Neural cell (in vitro differentiated cells): ENCODE measurements around the gene ATPAF1. TPM values are rescaled to one million over a fixed set of nuclear protein-coding genes. Genes with fewer than 3 reads are reported as not detected.

ENCODE experiments used
- H2AFZ ChIP-seq: fragments of 200-600, 300-800 bp; sonication (generic), shearing (Covaris generic); 2 replicates; pipeline ENCODE4 v1.6.0; 2014; ENCODE audit warnings: low read depth, mild to moderate bottlenecking, antibody characterized with exemption, low read length, moderate library complexity
- H3F3A ChIP-seq: fragments of 200-600 bp; shearing (Covaris generic); 2 replicates; pipeline ENCODE4 v1.6.1; 2016; ENCODE audit warnings: mild to moderate bottlenecking, moderate library complexity, mixed read lengths, antibody characterized with exemption, low read length; ENCODE audit not compliant: insufficient read depth, poor library complexity, severe bottlenecking
- H3K27ac ChIP-seq: fragments of 200-600, 300-800 bp; sonication (generic), shearing (Covaris generic); 2 replicates; pipeline ENCODE4 v1.5.1; 2014; ENCODE audit warnings: mild to moderate bottlenecking, low read length, moderate library complexity
- H3K27me3 ChIP-seq: fragments of 300-800, 200-600 bp; sonication (generic), shearing (Covaris generic); 2 replicates; pipeline ENCODE4 v1.6.0; 2014; ENCODE audit warnings: mild to moderate bottlenecking, low read depth, low read length, moderate library complexity; ENCODE audit not compliant: insufficient read depth
- H3K36me3 ChIP-seq: fragments of 300-800, 200-600 bp; sonication (generic), shearing (Covaris generic); 2 replicates; pipeline ENCODE4 v1.5.1; 2014; ENCODE audit warnings: mild to moderate bottlenecking, antibody characterized with exemption, low read length, moderate library complexity; ENCODE audit not compliant: insufficient read depth
- H3K4me2 ChIP-seq: fragments of 300-800, 200-600 bp; sonication (generic), shearing (Covaris generic); 2 replicates; pipeline ENCODE4 v1.6.0; 2014; ENCODE audit warnings: mild to moderate bottlenecking, low read length
- H3K4me3 ChIP-seq: fragments of 300-800, 200-600 bp; sonication (generic), shearing (Covaris generic); 2 replicates; pipeline ENCODE4 v1.5.1; 2014; ENCODE audit warnings: mild to moderate bottlenecking, low read length, moderate library complexity
- H3K79me2 ChIP-seq: fragments of 200-600 bp; shearing (Covaris generic); replicated peaks from 2 replicates; pipeline ENCODE4 v1.6.0; 2014; ENCODE audit warnings: mild to moderate bottlenecking, low read length, moderate library complexity; ENCODE audit not compliant: insufficient read depth
- H3K9ac ChIP-seq: fragments of 300-800, 200-600 bp; sonication (generic), shearing (Covaris generic); 2 replicates; pipeline ENCODE4 v1.6.1; 2016; ENCODE audit warnings: mild to moderate bottlenecking, low read length, mixed read lengths
- H3K9me2 ChIP-seq: fragments of 200-600 bp; shearing (Covaris generic); 2 replicates; pipeline ENCODE4 v1.6.1; 2016; ENCODE audit warnings: mild to moderate bottlenecking, low read length, mixed read lengths; ENCODE audit not compliant: insufficient read depth
- H3K9me3 ChIP-seq: fragments of 200-600, 300-800 bp; sonication (generic), shearing (Covaris generic); 2 replicates; pipeline ENCODE4 v1.6.1; 2016; ENCODE audit warnings: mild to moderate bottlenecking, mixed run types, low read length, moderate library complexity, mixed read lengths
- H4K20me1 ChIP-seq: fragments of 200-600 bp; shearing (Covaris generic); 2 replicates; pipeline ENCODE4 v1.6.1; 2016; ENCODE audit warnings: mild to moderate bottlenecking, mixed run types; ENCODE audit not compliant: insufficient read depth
- EP300 ChIP-seq: fragments of 450-650 bp; conservative IDR thresholded peaks from 2 replicates; pipeline ENCODE4 v1.6.1; 2014; ENCODE audit warnings: antibody characterized with exemption, mild to moderate bottlenecking, moderate library complexity; ENCODE audit not compliant: poor library complexity, severe bottlenecking
- EZH2 ChIP-seq: fragments of 200-600, 300-800 bp; shearing (Covaris generic), sonication (generic); IDR thresholded peaks from 2 replicates; pipeline ENCODE4 v1.6.1; 2014; ENCODE audit warnings: antibody characterized with exemption, low read length, borderline replicate concordance, mild to moderate bottlenecking; ENCODE audit not compliant: insufficient read depth, poor library complexity, severe bottlenecking
- MXI1 ChIP-seq: fragments of 450-650 bp; conservative IDR thresholded peaks from 2 replicates; pipeline ENCODE4 v1.6.1; 2014; ENCODE audit warnings: antibody characterized with exemption, mild to moderate bottlenecking; ENCODE audit not compliant: poor library complexity, severe bottlenecking
- POLR2AphosphoS5 ChIP-seq: IDR thresholded peaks from 2 replicates; pipeline ENCODE4 v1.6.1; 2012
- RAD21 ChIP-seq: fragments of 450-650 bp; conservative IDR thresholded peaks from 2 replicates; pipeline ENCODE4 v1.6.1; 2014; ENCODE audit warnings: antibody characterized with exemption, mild to moderate bottlenecking, moderate library complexity
- SMC3 ChIP-seq: fragments of 450-650 bp; conservative IDR thresholded peaks from 2 replicates; pipeline ENCODE4 v1.6.1; 2014; ENCODE audit warnings: antibody characterized with exemption, mild to moderate bottlenecking, moderate library complexity; ENCODE audit not compliant: poor library complexity
- TAF1 ChIP-seq: IDR thresholded peaks from 2 replicates; pipeline ENCODE4 v1.6.1; 2012; ENCODE audit warnings: low read depth
- polyA plus RNA-seq: library from polyadenylated mRNA; depleted of rRNA; stranded (reverse); fragments of >200 nt; gene quantifications from 2 replicates; pipeline ENCODE4 v1.2.3, GENCODE V29; 2014
- TF ChIP-seq, protein P1 (sequence below): fragments of 450-650 bp; IDR thresholded peaks from 2 replicates; pipeline ENCODE4 v1.5.1; 2014; ENCODE audit warnings: antibody characterized with exemption, mild to moderate bottlenecking, moderate library complexity; ENCODE audit not compliant: poor library complexity, severe bottlenecking
- TF ChIP-seq, protein P2 (sequence below): IDR thresholded peaks from 2 replicates; pipeline ENCODE4 v1.6.1; 2012; ENCODE audit warnings: borderline replicate concordance

ATPAF1 gene
- polyA plus RNA-seq, 1 donor from 2014 or later: 80.7 TPM

DNA sequence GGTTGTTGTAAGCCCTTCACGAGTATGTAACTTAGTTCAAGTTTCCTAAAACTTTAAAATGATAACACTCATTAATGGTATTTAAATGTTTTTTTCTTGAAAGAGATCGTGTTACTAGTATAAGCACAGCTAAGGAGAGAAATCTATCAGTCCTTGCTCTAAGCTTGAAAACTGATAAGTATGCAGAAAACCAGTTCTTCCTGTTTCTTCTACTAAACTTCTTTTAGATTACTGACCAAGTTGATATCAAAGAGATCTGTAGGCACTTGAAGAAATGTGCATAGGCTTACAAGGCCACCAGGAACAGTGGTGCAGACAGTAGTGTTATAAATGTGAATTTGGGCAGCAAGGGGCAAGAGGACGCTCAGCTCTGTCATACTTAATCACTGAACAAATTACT lies 46.8 kb upstream of the ATPAF1 start:
- Histone ChIP-seq H3F3A (no peaks in the 10 kb centered on the region), H3K36me3 (no peaks in the 10 kb centered on the region), H3K4me3 (no peak overlapping the region), H3K4me2 (no peak overlapping the region), H3K9me2 (no peaks in the 10 kb centered on the region), H3K9ac (no peak overlapping the region), H3K9me3 (no peaks in the 10 kb centered on the region), H3K27ac (no peak overlapping the region), H3K79me2 (peaks cover 11% of the 10 kb centered on the region), H3K27me3 (no peaks in the 10 kb centered on the region), H4K20me1 (no peaks in the 10 kb centered on the region), H2AFZ (no peak overlapping the region)
- TF ChIP-seq EZH2: no peak
- no peak for TF ChIP-seq POLR2AphosphoS5
- TF ChIP-seq MXI1: no peak
- TF ChIP-seq, protein P1, sequence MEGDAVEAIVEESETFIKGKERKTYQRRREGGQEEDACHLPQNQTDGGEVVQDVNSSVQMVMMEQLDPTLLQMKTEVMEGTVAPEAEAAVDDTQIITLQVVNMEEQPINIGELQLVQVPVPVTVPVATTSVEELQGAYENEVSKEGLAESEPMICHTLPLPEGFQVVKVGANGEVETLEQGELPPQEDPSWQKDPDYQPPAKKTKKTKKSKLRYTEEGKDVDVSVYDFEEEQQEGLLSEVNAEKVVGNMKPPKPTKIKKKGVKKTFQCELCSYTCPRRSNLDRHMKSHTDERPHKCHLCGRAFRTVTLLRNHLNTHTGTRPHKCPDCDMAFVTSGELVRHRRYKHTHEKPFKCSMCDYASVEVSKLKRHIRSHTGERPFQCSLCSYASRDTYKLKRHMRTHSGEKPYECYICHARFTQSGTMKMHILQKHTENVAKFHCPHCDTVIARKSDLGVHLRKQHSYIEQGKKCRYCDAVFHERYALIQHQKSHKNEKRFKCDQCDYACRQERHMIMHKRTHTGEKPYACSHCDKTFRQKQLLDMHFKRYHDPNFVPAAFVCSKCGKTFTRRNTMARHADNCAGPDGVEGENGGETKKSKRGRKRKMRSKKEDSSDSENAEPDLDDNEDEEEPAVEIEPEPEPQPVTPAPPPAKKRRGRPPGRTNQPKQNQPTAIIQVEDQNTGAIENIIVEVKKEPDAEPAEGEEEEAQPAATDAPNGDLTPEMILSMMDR: no peak
- TF ChIP-seq SMC3: no peak
- TF ChIP-seq RAD21: no peak
- TF ChIP-seq, protein P2, sequence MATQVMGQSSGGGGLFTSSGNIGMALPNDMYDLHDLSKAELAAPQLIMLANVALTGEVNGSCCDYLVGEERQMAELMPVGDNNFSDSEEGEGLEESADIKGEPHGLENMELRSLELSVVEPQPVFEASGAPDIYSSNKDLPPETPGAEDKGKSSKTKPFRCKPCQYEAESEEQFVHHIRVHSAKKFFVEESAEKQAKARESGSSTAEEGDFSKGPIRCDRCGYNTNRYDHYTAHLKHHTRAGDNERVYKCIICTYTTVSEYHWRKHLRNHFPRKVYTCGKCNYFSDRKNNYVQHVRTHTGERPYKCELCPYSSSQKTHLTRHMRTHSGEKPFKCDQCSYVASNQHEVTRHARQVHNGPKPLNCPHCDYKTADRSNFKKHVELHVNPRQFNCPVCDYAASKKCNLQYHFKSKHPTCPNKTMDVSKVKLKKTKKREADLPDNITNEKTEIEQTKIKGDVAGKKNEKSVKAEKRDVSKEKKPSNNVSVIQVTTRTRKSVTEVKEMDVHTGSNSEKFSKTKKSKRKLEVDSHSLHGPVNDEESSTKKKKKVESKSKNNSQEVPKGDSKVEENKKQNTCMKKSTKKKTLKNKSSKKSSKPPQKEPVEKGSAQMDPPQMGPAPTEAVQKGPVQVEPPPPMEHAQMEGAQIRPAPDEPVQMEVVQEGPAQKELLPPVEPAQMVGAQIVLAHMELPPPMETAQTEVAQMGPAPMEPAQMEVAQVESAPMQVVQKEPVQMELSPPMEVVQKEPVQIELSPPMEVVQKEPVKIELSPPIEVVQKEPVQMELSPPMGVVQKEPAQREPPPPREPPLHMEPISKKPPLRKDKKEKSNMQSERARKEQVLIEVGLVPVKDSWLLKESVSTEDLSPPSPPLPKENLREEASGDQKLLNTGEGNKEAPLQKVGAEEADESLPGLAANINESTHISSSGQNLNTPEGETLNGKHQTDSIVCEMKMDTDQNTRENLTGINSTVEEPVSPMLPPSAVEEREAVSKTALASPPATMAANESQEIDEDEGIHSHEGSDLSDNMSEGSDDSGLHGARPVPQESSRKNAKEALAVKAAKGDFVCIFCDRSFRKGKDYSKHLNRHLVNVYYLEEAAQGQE: no peak
- TF ChIP-seq TAF1: no peak
- no peak for TF ChIP-seq EP300

DNA sequence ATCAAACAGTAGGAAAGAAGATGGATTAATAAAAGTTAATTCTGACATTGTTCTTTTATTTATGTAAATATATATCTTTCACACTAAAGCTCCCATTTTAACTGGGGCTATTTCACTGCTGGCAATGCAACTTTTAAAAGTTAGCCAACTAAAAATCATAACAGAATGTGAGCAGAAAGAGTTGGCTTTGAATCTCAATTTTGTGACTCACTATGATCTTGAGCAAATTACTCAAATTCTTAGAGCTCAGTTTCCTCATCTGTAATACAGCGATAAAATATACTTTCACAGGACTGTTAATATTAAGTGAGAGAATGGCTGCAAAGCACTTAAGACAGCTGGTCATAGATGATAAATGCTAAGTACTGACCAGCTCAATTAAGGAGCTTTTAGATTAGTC lies 40.0 kb upstream of the ATPAF1 start:
- H3F3A ChIP-seq: no peaks in the 10 kb centered on the region
- H3K9me3 ChIP-seq: no peaks in the 10 kb centered on the region
- TF ChIP-seq MXI1: no peak
- TF ChIP-seq, protein P1: no peak
- no peak for TF ChIP-seq EP300
- TF ChIP-seq EZH2: no peak
- no peak for TF ChIP-seq POLR2AphosphoS5
- no peak for TF ChIP-seq TAF1
- no peak for TF ChIP-seq RAD21
- H3K4me2 ChIP-seq: no peak overlapping the region
- no peaks in the 10 kb centered on the region for H3K79me2 ChIP-seq
- no peak overlapping the region for H3K9ac ChIP-seq
- H3K27ac ChIP-seq: no peak overlapping the region
- H4K20me1 ChIP-seq: no peaks in the 10 kb centered on the region
- H2AFZ ChIP-seq: no peak overlapping the region
- H3K36me3 ChIP-seq: peaks cover 12% of the 10 kb centered on the region
- no peaks in the 10 kb centered on the region for H3K27me3 ChIP-seq
- no peaks in the 10 kb centered on the region for H3K9me2 ChIP-seq
- H3K4me3 ChIP-seq: no peak overlapping the region
